Muscle of leg (tissue), 11 donors: ENCODE measurements around the gene HLA-DRB1. TPM values are rescaled to one million over a fixed set of nuclear protein-coding genes. Genes with fewer than 3 reads are reported as not detected.
"Not testable (repeated sequence)": the region's sequence is repeated elsewhere in the genome, so short reads cannot be mapped to it uniquely, and the experiment has no call there.

Experiments
- DNase-seq: peaks from one replicate; pipeline ENCODE4 v3.0.0; 2013
- H3K27ac ChIP-seq: one replicate; pipeline ENCODE4 v1.5.1; 2013; ENCODE audit warnings: mild to moderate bottlenecking, low read length, control low read depth
- H3K27me3 ChIP-seq: one replicate; pipeline ENCODE4 v1.6.1; 2013; ENCODE audit warnings: low read length; ENCODE audit not compliant: control insufficient read depth, insufficient read depth
- H3K36me3 ChIP-seq: one replicate; pipeline ENCODE4 v1.6.1; 2013; ENCODE audit warnings: low read length; ENCODE audit not compliant: control insufficient read depth, insufficient read depth
- H3K4me1 ChIP-seq: one replicate; pipeline ENCODE4 v1.6.1; 2013; ENCODE audit warnings: low read length; ENCODE audit not compliant: control insufficient read depth, insufficient read depth
- H3K4me3 ChIP-seq: one replicate; pipeline ENCODE4 v1.5.1; 2013; ENCODE audit warnings: low read length, control low read depth
- H3K9me3 ChIP-seq: replicated peaks from 2 replicates; pipeline ENCODE4 v1.6.1; 2013; ENCODE audit warnings: low read depth, low read length; ENCODE audit not compliant: control insufficient read depth
- WGBS: methylation state at CpG from one replicate; pipeline ENCODE4 v1.1.5; 2013; ENCODE audit warnings: missing lambda C conversion rate; ENCODE audit not compliant: insufficient coverage; 5-methylcytosine and 5-hydroxymethylcytosine counted together
- polyA plus RNA-seq, 8 donors: library from polyadenylated mRNA; unstranded; fragments of 120-200 nt; gene quantifications; one replicate each; pipeline versions ENCODE4 v1.2.1 to v1.2.3, GENCODE V29; 2013; ENCODE audit warnings: inconsistent platforms in 1 of 8, low replicate concordance in 1 of 8; ENCODE audit not compliant: insufficient read length in 8 of 8, insufficient read depth in 1 of 8
- total RNA-seq: library from RNA; stranded (reverse); fragments of 120-200 nt; gene quantifications from one replicate; pipeline ENCODE4 v1.2.4, GENCODE V29; 2013

The HLA-DRB1 gene
- total and polyA plus RNA-seq, 9 donors, result 4.3 to 16.8 (median 12.0) TPM

GRCh38 chr6:32590713-32591112 lies 1.1 kb upstream of the HLA-DRB1 start:
- not testable (repeated sequence) for H3K36me3 ChIP-seq, H3K4me3 ChIP-seq, H3K4me1 ChIP-seq, H3K27me3 ChIP-seq, DNase-seq, H3K27ac ChIP-seq, H3K9me3 ChIP-seq
- no CpG with 5 or more reads among the region's 10 CpGs for WGBS

- H3K36me3 ChIP-seq, result no peaks in the 10 kb centered on the region
- no CpG with 5 or more reads among the region's 2 CpGs for WGBS
- DNase-seq, result no peak
- H3K9me3 ChIP-seq, result no peaks in the 10 kb centered on the region
- H3K27ac ChIP-seq, result no peak overlapping the region
- H3K27me3 ChIP-seq, result peaks cover 5% of the 10 kb centered on the region
- H3K4me3 ChIP-seq, result no peak overlapping the region
- no peaks in the 10 kb centered on the region for H3K4me1 ChIP-seq
Observed at GRCh38 chr6:32588156-32588555, 1.5 kb downstream of the HLA-DRB1 start.

GRCh38 chr6:32583527-32583898 lies 6.1 kb downstream of the HLA-DRB1 start:
- Histone ChIP-seq H3K4me1 (no peaks in the 10 kb centered on the region), H3K36me3 (no peaks in the 10 kb centered on the region), H3K27me3 (peaks cover 5% of the 10 kb centered on the region), H3K27ac (no peak overlapping the region), H3K9me3 (no peaks in the 10 kb centered on the region), H3K4me3 (no peak overlapping the region)
- DNase-seq, result no peak
- WGBS, result 20% methylated on average over 1 of the region's 2 CpGs

- Histone ChIP-seq H3K27ac (no peak overlapping the region), H3K4me3 (no peak overlapping the region), H3K36me3 (no peaks in the 10 kb centered on the region), H3K27me3 (peaks cover 5% of the 10 kb centered on the region), H3K4me1 (no peaks in the 10 kb centered on the region), H3K9me3 (no peaks in the 10 kb centered on the region)
- WGBS, result 0% methylated on average over 1 of the region's 8 CpGs
- DNase-seq, result no peak
Observed at GRCh38 chr6:32581315-32582095, 8.1 kb downstream of the HLA-DRB1 start.

DNA sequence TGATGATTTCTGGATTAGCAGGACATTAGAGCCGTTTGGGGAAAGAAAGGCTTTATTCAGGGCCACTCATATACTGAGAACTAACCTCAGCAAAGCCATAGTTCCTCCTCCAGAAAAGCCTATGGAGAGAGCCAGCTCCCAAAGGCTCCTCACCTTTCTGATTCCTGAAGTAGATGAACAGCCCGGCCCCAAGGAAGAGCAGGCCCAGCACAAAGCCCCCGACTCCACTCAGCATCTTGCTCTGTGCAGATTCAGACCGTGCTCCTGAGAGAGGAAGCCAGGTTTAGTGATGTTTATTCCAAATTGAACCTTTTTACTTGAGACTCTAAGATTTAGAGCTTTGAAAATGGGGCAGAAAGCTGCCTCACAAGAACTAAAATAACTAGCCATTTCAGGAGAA lies 9.1 kb downstream of the HLA-DRB1 start:
- 40% methylated on average over 2 of the region's 4 CpGs for WGBS
- H3K27me3 ChIP-seq, result peaks cover 5% of the 10 kb centered on the region
- H3K4me1 ChIP-seq, result no peaks in the 10 kb centered on the region
- H3K27ac ChIP-seq, result no peak overlapping the region
- no peaks in the 10 kb centered on the region for H3K36me3 ChIP-seq
- DNase-seq, result no peak
- H3K9me3 ChIP-seq, result no peaks in the 10 kb centered on the region
- H3K4me3 ChIP-seq, result no peak overlapping the region

DNA sequence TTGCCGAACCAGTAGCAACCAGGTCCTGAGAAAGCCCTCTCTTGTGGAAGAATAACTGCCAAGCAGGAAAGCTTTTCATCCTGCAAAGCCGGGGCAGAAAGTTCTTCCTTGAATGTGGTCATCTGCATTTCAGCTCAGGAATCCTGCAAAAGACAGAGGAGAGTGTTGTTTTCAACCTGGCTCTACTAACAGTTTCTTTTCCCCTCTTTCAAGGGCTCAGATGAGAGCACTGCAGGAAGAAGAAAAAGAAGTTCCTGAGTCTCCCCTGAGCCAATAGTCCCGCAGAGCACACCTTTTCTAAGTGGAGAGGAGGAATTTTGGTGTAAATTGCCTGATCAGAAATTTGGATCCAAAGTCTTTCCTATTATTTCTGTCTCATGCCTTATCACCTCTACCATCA lies 10.7 kb downstream of the HLA-DRB1 start:
- no peaks in the 10 kb centered on the region for H3K9me3 ChIP-seq
- no peak overlapping the region for H3K4me3 ChIP-seq
- no peaks in the 10 kb centered on the region for H3K36me3 ChIP-seq
- H3K27me3 ChIP-seq, result no peaks in the 10 kb centered on the region
- DNase-seq, result no peak
- no peaks in the 10 kb centered on the region for H3K4me1 ChIP-seq
- no peak overlapping the region for H3K27ac ChIP-seq
- 0% methylated on average over 1 of the region's 3 CpGs for WGBS

DNA sequence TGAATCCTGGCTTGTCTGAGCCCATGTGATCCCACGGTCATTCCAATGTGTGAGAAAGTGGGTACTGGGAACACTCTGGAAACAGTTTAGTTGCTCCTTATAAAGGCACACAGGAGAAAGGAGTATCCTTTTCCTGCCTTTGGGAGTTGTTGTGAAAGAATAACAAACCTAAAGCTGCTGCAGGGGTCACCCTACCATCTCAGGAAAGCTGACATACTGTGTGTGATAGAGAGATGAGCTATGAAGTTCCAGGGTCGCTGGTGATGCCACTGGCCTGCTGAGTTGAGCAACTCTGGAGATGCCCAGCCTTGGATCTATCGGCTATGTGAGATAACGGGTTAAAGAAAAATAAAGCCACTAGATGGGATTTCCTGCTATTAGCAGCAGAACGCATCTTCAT lies 12.2 kb downstream of the HLA-DRB1 start:
- not testable (repeated sequence) for H3K27ac ChIP-seq, DNase-seq, H3K9me3 ChIP-seq, H3K4me1 ChIP-seq, H3K27me3 ChIP-seq, H3K4me3 ChIP-seq, H3K36me3 ChIP-seq
- WGBS, result 71% methylated on average over 1 of the region's 5 CpGs

- WGBS, result no CpG with 5 or more reads among the region's 1 CpG
- DNase-seq, result no peak
- Histone ChIP-seq H3K4me1 (no peaks in the 10 kb centered on the region), H3K9me3 (no peaks in the 10 kb centered on the region), H3K27me3 (no peaks in the 10 kb centered on the region), H3K27ac (no peak overlapping the region), H3K4me3 (no peak overlapping the region), H3K36me3 (no peaks in the 10 kb centered on the region)
Observed at GRCh38 chr6:32576250-32576649, 13.4 kb downstream of the HLA-DRB1 start.

DNA sequence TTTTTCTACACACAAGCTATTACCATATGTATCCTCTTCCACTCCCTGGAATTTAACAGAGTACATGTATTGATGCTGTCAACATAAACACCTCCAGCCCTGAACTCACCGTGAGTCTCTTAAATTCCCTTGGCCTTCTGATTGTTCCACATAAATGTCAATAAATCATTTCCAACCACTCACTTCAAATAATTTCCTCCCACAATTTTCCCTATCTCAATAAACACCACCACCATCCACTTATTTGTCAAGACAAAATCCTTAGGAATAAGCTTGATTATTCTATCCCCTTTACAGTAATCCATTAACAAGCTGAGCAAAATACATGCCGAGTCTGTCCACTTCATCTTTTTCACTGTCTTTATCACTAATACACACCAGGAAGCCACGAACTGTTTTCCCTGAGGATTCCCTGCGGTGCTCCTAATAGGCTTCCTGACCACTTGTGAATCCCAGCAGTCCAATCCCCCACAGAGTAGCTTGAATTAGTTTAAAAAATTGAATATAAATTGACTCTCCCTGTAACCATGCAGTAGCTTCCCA lies 19.2 kb downstream of the HLA-DRB1 start:
- no CpG with 5 or more reads among the region's 4 CpGs for WGBS
- Histone ChIP-seq H3K36me3 (no peaks in the 10 kb centered on the region), H3K4me3 (no peak overlapping the region), H3K27me3 (no peaks in the 10 kb centered on the region), H3K27ac (no peak overlapping the region), H3K4me1 (no peaks in the 10 kb centered on the region), H3K9me3 (no peaks in the 10 kb centered on the region)
- no peak for DNase-seq

- Histone ChIP-seq H3K4me1 (no peaks in the 10 kb centered on the region), H3K36me3 (no peaks in the 10 kb centered on the region), H3K27ac (no peak overlapping the region), H3K27me3 (no peaks in the 10 kb centered on the region), H3K4me3 (no peak overlapping the region), H3K9me3 (no peaks in the 10 kb centered on the region)
- no CpG with 5 or more reads among the region's 6 CpGs for WGBS
- DNase-seq, result no peak
Observed at GRCh38 chr6:32568561-32568960, 21.1 kb downstream of the HLA-DRB1 start.
